ENCODE measurements around the gene CYP2A7.
"Not testable (repeated sequence)": the region's sequence is repeated elsewhere in the genome, so short reads cannot be mapped to it uniquely, and the experiment has no call there.

CYP2A7 gene

GRCh38 chr19:40920300-40921004 is 38.4 kb upstream of the CYP2A7 start:
- TF ChIP-seq CTCF (IDR thresholded peaks at IDR 0.05) = no peak

GRCh38 chr19:40919530-40920299 is 37.7 kb upstream of the CYP2A7 start:
- not testable (repeated sequence) for H3K4me3 ChIP-seq; DNase-seq (ENCODE audit: low spot score); H3K27ac ChIP-seq

More at GRCh38 chr19:40920300-40921004, 38.4 kb upstream of the CYP2A7 start:
- no peak overlapping the region for H3K27ac ChIP-seq
- no peak overlapping the region for H3K4me3 ChIP-seq
- no peak for DNase-seq (ENCODE audit: low spot score)

GRCh38 chr19:40918303-40918702 is 36.3 kb upstream of the CYP2A7 start:
- H3K4me3 ChIP-seq; H3K27ac ChIP-seq; DNase-seq (ENCODE audit: low spot score): not testable (repeated sequence)

- Histone ChIP-seq H3K27ac (no peak overlapping the region), H3K4me3 (no peak overlapping the region)
- DNase-seq (ENCODE audit: low spot score) = no peak
- TF ChIP-seq CTCF (IDR thresholded peaks at IDR 0.05) = peak; percentile 48
Measured at GRCh38 chr19:40908976-40909375, 26.9 kb upstream of the CYP2A7 start.

GRCh38 chr19:40907968-40908735 is 26.1 kb upstream of the CYP2A7 start:
- H3K4me3 ChIP-seq = no peak overlapping the region

GRCh38 chr19:40906512-40906911 is 24.5 kb upstream of the CYP2A7 start:
- no peak for DNase-seq (ENCODE audit: low spot score)
- TF ChIP-seq CTCF (IDR thresholded peaks at IDR 0.05) = no peak

More at GRCh38 chr19:40907968-40908735, 26.1 kb upstream of the CYP2A7 start:
- no peak for TF ChIP-seq CTCF (IDR thresholded peaks at IDR 0.05)
- H3K27ac ChIP-seq = no peak overlapping the region
- DNase-seq (ENCODE audit: low spot score) = no peak

GRCh38 chr19:40904673-40905156 is 22.7 kb upstream of the CYP2A7 start:
- H3K4me3 ChIP-seq; DNase-seq (ENCODE audit: low spot score); H3K27ac ChIP-seq: not testable (repeated sequence)

More at GRCh38 chr19:40906512-40906911, 24.5 kb upstream of the CYP2A7 start:
- Histone ChIP-seq H3K27ac (no peak overlapping the region), H3K4me3 (no peak overlapping the region)

GRCh38 chr19:40901975-40902750 is 20.1 kb upstream of the CYP2A7 start:
- H3K27ac ChIP-seq; DNase-seq (ENCODE audit: low spot score); H3K4me3 ChIP-seq: not testable (repeated sequence)

- H3K4me3 ChIP-seq; DNase-seq (ENCODE audit: low spot score): not testable (repeated sequence)
Measured at GRCh38 chr19:40900521-40900920, 18.5 kb upstream of the CYP2A7 start.

GRCh38 chr19:40899964-40900363 is 17.9 kb upstream of the CYP2A7 start:
- not testable (repeated sequence) for H3K27ac ChIP-seq; DNase-seq (ENCODE audit: low spot score); H3K4me3 ChIP-seq

More at GRCh38 chr19:40900521-40900920, 18.5 kb upstream of the CYP2A7 start:
- H3K27ac ChIP-seq = not testable (repeated sequence)

- H3K4me3 ChIP-seq; H3K27ac ChIP-seq; DNase-seq (ENCODE audit: low spot score): not testable (repeated sequence)
Measured at GRCh38 chr19:40896843-40897789, 15.1 kb upstream of the CYP2A7 start.
